G401 (cell line): Measurements from ENCODE around the gene FXYD1. TPM values are rescaled to one million over a fixed set of nuclear protein-coding genes. Genes with fewer than 3 reads are reported as not detected.

Experiments
- DNase-seq: peaks from one replicate; pipeline ENCODE4 v3.0.0-alpha.2; 2015; ENCODE audit warnings: low spot score
- in situ Hi-C: cut with HindIII; loops from 2 replicates; pipeline ENCODE4 v1.10.0; 2016; ENCODE audit warnings: low sequenced_read_pairs, mixed read lengths
- total RNA-seq: library from RNA; depleted of rRNA; stranded (reverse); fragments of >200 nt; shearing (Covaris generic); gene quantifications from 2 replicates; pipeline ENCODE4 v1.2.3, GENCODE V29; 2014; rRNA removed

The FXYD1 gene
- total RNA-seq, 1 experiment from 2014 or later = not detected

GRCh38 chr19:35174226-35174625 lies 35.6 kb downstream of the FXYD1 start:
- no peak for DNase-seq
- in situ Hi-C loops = no loop called here

- no peak for DNase-seq
- in situ Hi-C loops = no loop called here
Observed at GRCh38 chr19:35176181-35176570, 37.6 kb downstream of the FXYD1 start.

DNA sequence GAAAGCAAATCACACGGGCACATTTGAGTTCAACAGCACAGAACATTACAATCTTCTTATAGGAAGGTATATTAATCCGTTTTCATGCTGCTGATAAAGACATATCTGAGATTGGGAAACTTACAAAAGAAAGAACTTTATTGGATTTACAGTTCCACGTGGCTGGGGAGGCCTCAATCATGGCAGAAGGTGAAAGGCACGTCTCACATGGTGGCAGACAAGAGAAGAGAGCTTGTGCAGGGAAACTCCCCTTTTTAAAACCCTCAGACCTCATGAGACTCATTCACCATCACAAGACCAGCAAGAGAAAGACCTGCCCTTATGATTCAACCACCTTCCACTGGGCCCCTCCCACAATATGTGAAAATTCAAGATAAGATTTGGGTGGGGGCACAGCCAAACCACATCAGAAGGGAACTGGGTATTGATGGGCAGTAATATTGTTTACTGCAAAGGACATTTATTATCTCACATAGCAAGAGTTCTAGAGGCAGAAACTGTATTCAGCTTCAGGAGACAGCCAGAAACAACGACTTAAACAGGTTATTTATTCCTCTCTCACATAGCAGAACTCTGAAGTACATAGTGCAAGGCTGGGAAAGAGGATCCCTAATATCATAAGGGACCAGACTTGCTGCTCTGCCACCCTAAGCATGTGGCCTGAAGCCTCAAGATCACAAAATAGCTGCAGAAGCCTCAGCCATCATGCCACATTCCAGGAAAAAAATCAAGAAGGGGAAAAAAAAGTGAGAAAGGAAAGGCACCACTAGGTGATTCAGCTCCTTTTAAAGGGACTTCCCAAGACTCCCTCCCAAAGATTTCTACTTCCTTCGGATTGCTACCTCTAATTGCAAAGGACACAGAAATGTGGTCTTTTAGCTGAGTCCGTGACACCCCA lies 39.0 kb downstream of the FXYD1 start:
- no peak for DNase-seq
- in situ Hi-C loops = no loop called here

GRCh38 chr19:35178701-35179100 lies 40.1 kb downstream of the FXYD1 start:
- in situ Hi-C loops = no loop called here
- no peak for DNase-seq

- in situ Hi-C loops = no loop called here
- no peak for DNase-seq
Observed at GRCh38 chr19:35179830-35180229, 41.2 kb downstream of the FXYD1 start.

GRCh38 chr19:35181387-35181786 lies 42.8 kb downstream of the FXYD1 start:
- DNase-seq = no peak
- in situ Hi-C loops = no loop called here

DNA sequence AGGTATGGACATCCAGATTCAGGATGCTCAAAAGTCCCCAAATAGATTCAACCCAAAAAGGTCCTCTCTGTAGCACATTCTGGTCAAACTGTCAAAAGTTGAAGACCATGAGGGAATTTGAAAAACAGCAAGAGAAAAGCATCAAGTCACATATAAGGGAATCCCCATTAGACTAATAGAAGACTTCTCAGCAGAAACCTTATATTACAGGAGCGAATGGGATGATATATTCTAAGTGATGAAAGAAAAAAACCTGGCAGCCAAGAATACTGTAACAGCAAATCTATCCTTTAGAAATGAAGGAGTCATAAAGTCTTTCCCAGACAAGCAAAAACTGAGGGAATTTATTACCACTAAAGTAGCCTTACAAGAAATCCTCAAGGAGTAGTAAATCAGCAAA lies 45.6 kb downstream of the FXYD1 start:
- in situ Hi-C loops = no loop called here
- no peak for DNase-seq

DNA sequence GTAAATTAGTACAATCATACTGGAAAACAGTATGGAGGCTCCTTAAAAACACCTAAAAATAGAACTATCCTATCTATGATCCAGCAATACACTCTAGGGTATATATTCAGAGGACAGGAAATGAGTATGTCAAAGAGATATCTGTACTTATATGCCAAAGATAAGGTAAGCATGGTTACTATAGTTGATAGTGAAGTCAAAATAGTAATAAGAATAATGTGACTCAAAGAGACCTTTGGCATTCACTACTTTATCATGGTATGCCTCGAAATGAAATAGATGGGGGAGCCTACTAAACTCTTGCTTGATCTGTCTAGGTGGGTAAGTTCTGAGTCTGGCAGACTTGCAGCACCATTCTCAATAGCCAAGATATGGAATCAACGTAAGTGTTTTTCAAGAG lies 46.3 kb downstream of the FXYD1 start:
- no peak for DNase-seq
- in situ Hi-C loops = no loop called here

Other genes with a start within 250 kb of the FXYD1 start
- gene ZNF30, start 211.9 kb upstream of the FXYD1 start, total RNA-seq = 2.8 and 3.2 TPM in 2 replicates
- 2.2 and 8.3 TPM in 2 replicates for gene ZNF792, start 174.6 kb upstream of the FXYD1 start, total RNA-seq
- 29.9 and 42.9 TPM in 2 replicates for gene GRAMD1A, start 138.5 kb upstream of the FXYD1 start, total RNA-seq
- gene SCN1B, start 108.4 kb upstream of the FXYD1 start, total RNA-seq = 0.17 TPM in 1 of 2 replicates, not detected in the other
- gene HPN, start 97.1 kb upstream of the FXYD1 start, total RNA-seq = not detected in 2 replicates
- gene FXYD3, start 23.0 kb upstream of the FXYD1 start, total RNA-seq = not detected in 2 replicates
- 0.06 and 0.07 TPM in 2 replicates for gene LGI4, start 3.8 kb upstream of the FXYD1 start, total RNA-seq
- gene FXYD7, start 4.4 kb downstream of the FXYD1 start, total RNA-seq = not detected in 2 replicates
- not detected in 2 replicates for gene FXYD5, start 15.9 kb downstream of the FXYD1 start, total RNA-seq
- gene FAM187B, start 89.9 kb downstream of the FXYD1 start, total RNA-seq = not detected in 2 replicates
- 16.7 and 18.7 TPM in 2 replicates for gene LSR, start 110.2 kb downstream of the FXYD1 start, total RNA-seq
- gene USF2, start 130.1 kb downstream of the FXYD1 start, total RNA-seq = 90.7 and 98.8 TPM in 2 replicates
- gene HAMP, start 143.7 kb downstream of the FXYD1 start, total RNA-seq = not detected in 2 replicates
- not detected in 2 replicates for gene MAG, start 153.3 kb downstream of the FXYD1 start, total RNA-seq
- not detected in 2 replicates for gene CD22, start 190.4 kb downstream of the FXYD1 start, total RNA-seq
- not detected in 2 replicates for gene FFAR1, start 209.1 kb downstream of the FXYD1 start, total RNA-seq
- gene FFAR3, start 219.6 kb downstream of the FXYD1 start, total RNA-seq = not detected in 2 replicates
- not detected in 2 replicates for gene GPR42, start 232.2 kb downstream of the FXYD1 start, total RNA-seq